T1000 (cell line): Measurements from ENCODE around the gene SRL.
A peak's percentile ranks its signal among the peaks of the same experiment; 100 is the strongest.
"Not testable (repeated sequence)": the region's sequence is repeated elsewhere in the genome, so short reads cannot be mapped to it uniquely, and the experiment has no call there.

Source experiments
- DNase-seq: peaks from one replicate; lab custom pipeline; 2025; ENCODE audit warnings: mixed read lengths; lab: John Stamatoyannopoulos, UW

SRL gene

GRCh38 chr16:4226251-4227039 is 15.4 kb downstream of the SRL start:
- no peak for DNase-seq

GRCh38 chr16:4225075-4225474 is 16.8 kb downstream of the SRL start:
- DNase-seq: no peak

DNA sequence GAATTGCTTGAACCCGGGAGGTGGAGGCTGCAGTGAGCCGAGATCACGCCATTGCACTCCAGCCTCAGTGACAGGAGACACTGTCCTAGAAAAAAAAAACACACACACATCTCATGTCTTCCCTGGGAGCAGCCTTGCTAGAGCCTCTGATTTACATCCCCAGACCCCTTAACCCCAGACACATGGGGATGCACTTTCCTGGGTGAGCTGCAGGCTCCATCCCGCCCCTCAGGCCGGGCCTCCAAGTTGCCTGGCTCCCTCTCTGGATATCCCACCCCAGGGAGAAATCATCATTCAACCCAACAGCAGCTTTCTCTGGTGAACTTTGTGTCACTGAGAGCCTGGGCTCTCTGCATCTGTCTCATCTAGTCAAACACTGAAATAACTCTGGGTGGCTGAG is 21.5 kb downstream of the SRL start:
- DNase-seq: no peak

- DNase-seq: no peak
These were observed 23.7 kb downstream of the SRL start for GRCh38 chr16:4218202-4218601.

DNA sequence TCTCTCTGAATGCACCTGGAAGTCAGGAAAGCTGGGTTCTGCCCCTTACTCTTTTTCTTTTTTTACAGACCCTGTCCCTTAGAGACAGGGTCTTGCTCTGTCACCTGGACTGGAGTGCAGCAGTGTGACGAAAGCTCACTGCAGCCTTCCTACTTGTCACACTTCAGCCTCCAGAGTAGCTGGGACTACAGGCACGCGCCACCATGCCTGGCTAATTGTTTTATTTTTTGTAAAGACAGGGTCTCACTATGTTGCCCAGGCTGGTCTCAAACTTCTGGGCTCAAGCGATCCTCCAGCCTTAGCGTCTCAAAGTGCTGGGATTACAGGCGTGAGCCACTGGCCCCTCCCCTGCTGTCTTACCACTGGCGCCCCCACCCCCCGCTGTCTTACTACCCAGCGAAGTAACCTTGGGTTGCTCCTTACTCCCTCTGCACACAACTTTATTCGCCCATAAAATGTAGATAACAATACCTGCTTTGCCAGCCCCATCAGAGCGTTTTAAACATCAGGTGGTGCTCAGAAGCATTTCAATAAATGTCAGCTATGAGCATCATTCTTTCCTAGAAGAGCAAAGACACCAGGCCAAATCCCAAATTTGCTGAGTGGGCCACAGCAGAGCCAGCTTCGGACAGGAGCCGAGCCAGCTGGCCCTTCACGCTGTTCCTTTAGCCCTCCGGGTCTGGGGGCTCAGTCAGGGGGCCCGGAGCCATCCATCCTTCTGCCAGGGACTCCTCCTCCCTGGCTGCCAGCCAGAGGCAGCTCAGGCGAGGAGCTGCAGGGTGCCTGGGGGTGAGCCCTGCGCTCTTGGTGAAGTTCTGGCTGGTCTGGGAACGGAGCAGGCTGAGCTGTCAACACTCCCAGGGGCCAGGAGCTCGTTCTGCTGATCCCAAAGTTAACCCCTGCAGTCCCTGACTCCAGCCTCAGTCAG is 24.4 kb downstream of the SRL start:
- no peak for DNase-seq

- no peak for DNase-seq
These were observed 25.3 kb downstream of the SRL start for GRCh38 chr16:4216596-4216995.

DNA sequence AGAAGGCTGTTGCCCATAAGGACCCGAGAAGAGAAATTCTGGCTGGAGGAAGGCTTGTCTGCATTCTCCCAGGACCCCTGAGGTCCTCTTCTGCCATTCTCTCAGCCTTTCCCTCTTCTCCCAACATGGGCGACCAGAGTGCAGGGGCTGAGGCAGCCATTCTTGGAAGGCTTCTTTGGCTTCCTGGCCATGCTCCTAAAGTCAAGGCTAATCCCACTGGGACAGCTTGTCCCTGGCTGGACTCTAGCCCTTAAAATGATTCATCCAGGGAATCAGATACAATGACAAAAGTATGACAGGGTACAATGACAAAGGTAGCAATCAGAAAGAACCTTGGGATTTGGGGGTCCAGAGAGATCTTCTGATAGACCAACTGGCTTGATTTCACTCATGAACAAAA is 26.8 kb downstream of the SRL start:
- no peak for DNase-seq

GRCh38 chr16:4214215-4214621 is 27.7 kb downstream of the SRL start:
- peak; percentile 63 for DNase-seq

GRCh38 chr16:4213737-4214136 is 28.1 kb downstream of the SRL start:
- DNase-seq: no peak

- no peak for DNase-seq
These were observed 29.0 kb downstream of the SRL start for GRCh38 chr16:4212934-4213296.

DNA sequence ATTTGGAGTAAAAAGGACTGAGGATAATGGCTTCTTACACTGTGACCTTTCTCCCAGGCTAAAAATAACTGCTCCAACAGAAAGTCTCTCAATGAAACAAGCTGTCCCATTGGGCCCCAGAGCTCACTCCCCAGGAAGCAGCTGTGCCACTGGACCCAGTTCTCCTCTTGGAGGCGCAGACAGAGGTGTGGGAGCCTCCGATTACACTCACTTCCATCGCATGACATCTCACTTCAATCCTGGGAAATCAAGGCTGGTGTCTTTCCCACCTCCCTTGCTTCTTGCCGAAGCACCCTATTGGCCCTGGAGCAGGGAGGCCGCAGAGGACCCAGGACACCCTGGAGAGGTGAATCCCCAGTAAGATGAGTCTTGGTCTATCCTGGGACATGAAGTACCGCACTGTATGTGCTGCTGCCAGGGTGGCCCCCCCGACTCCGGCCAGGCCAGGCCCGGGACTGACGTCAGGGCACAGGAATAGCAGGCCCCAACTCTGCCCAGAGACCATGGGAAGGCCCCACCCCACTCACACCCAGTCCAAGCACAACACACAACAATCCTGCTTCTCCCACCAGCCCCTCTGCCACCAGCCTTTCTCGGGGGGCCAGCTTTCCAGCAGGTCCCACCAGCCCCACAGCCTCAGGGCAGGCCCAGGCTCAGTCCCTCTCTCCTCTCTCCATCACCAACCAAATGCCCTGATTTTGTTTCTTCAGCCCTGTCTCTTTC is 29.5 kb downstream of the SRL start:
- DNase-seq: no peak

GRCh38 chr16:4211445-4212210 is 30.3 kb downstream of the SRL start:
- DNase-seq: not testable (repeated sequence)

DNA sequence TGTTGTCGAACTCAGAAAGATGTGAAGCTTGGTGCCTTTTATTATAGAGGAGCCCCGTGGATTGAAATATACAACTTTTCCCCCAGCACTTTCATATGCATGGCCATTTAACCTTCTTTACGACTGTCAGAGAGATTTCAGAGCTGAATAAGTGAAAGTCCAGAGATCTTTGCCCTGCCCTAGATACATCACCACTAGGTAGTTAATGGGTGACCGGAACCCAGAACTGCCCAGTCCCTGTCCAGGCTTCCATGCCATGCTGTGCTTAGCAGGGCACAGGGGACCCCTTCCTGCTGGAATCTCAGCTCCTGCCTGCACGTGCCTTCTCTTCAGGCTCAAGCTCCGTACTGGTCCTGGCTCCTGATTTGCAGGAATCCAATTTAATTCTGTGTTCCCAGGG is 32.2 kb downstream of the SRL start:
- no peak for DNase-seq

DNA sequence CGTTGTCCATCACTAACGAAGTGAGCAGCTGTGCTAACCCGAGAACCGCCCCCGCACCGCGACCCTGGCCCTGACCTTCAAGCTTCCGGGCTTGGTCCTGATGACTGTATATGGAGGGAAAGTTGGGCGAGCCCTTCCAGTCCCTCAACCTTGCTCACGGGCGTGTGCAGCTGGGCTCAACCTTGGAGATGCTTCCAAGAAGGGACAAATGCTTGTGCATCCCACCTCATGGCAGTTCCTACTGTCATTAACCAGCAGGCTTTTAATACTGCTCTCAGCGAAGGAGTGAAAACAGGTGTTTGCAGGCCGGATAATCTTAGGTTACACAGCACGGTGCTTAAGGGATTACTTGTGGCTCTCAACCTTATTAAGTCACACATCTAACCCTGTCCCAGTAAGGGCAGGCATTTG is 33.5 kb downstream of the SRL start:
- DNase-seq: no peak

DNA sequence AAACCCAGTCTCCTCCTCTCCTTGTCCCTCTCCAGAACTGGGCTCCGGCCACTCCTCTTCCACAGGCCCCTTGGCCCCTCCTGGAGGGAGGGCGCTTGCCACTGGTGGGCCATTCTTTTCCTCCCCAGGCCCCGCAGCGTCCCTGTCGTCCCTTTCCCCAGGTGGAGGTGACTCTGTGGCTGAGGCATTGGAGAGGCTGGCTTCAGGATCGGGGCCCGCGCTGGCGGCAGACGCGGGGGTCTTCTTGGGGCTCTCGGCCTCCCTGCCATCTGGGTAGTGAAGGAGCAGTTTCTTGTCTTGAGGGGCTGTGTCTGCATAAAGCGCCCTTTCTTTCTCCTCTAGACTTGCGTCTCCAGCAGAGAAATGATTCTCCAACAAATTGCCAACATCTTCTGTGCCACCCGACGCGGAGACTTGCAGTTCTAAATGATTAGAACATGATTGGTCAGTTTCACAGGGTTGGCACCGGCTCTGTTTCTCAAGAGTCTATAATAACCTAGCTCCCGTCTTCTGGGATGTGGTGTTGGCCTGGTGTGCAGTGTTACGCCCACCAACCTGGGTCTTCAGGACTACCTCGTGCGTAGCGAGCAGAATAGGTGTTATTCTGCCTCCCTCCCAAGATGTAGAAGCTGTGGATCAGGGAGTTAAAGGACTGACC is 34.1 kb downstream of the SRL start:
- no peak for DNase-seq

GRCh38 chr16:4207229-4207628 is 34.7 kb downstream of the SRL start:
- no peak for DNase-seq

GRCh38 chr16:4206680-4207079 is 35.2 kb downstream of the SRL start:
- DNase-seq: no peak

DNA sequence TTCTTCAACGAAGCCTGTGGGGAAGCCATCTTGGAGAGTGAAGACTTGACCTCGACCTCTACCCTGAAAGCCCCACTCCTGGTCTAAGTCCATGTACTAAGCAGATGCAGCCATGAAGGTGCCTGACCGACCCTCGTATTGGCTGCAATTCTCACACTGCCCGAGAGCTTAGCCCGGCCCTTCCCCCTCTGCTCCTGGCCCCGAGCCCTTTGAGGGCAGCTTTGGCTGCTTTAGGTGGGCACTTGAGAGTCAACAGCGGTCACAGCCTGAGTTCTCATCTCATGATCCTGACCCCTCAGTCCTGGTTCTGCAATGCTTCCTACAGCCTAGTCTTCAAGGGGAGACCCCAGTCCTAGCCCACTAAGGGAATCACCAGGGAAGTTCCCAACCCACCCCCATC is 35.9 kb downstream of the SRL start:
- DNase-seq: no peak

DNA sequence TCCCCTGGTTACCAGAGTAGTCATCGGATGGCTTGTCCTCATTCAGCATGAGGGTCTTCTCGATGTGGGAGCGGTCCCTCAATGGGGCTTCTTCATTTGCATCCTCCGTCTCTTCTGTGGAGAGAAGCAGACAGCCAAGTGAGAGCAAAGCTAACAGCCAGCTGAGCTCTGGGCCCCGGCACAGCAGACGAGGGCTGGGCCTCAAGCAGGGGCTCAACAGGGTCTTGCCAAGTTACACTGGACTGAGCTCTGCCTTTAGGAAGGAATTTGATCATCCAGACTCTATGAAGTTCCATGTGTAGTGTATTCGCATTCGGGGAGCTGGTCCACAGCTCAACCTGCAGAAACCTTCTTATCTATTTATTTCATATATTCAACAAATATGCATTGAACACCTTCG is 37.4 kb downstream of the SRL start:
- DNase-seq: no peak

DNA sequence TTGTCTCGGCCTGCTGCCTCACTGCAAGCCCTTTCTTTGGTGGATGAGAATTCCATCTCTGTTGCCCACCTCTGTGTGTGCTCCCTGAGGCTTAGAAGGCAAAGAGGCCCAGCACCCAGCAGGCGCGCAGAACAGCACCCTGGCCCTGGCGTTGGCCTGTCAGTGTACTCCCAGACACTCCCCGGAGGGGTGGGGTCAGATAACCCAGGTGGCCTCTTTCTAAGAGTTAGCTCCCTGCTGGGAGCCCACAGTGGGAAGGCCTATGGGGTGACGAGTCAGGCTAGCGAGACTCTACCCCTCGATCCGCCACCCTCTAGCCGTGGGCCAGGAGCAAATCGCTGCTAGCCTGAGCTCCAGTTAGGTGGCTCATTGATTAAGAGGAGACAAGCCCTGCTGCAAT is 38.1 kb downstream of the SRL start:
- DNase-seq: no peak

GRCh38 chr16:4202615-4203345 is 39.1 kb downstream of the SRL start:
- no peak for DNase-seq
